GM18873 (cell line): ENCODE measurements around the gene SLC48A1.

Source experiments
- ATAC-seq: cut with Tn5 transposase; IDR thresholded peaks from one replicate; pipeline ENCODE4 v1.9.1; 2021; ENCODE audit warnings: mild to moderate bottlenecking, moderate library complexity, moderate number of reproducible peaks; ENCODE audit not compliant: unreplicated experiment, low FRiP score

The SLC48A1 gene

DNA sequence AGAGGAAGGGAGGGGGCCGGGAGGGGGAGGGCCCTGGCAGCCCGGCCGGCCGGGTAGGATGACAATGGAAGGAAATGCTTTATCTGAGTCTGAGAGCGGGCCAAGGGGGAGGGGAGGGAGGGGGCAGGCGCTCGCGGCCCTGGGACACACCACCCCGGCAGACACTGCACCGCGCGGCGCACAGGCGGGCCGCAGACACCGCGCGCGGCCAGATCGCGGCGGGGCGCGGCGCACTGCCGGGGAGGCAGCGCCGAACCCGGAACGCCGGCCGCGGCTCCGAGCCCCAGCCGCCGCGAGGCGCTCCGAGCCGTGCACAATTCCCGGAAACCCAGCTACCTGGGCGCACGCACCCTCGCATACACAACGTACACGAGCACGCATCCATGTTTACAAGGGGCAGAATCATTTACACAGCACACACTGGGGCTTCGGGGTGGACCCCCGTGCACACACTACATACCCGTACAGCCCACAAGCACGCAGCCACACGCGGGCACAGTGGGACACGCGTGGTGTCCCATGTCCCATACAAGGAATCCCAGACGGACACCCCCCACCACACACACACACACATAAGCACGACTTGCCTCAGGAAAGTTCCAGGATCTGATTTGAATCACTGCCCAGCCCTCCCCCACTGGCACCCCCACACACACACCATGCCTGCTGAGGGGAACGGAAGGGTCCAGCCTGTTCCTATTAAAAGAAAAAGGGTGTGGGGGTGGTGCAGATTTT is 47.0 kb downstream of the SLC48A1 start, which contains the start of gene HDAC7:
HDAC7 (minus strand) TSS at position 8 of the 735 bp plus-strand sequence. CDS start 118 bp downstream, outside the sequence.
- no peak for ATAC-seq

GRCh38 chr12:47820631-47821345 is 47.8 kb downstream of the SLC48A1 start:
- ATAC-seq, result no peak

DNA sequence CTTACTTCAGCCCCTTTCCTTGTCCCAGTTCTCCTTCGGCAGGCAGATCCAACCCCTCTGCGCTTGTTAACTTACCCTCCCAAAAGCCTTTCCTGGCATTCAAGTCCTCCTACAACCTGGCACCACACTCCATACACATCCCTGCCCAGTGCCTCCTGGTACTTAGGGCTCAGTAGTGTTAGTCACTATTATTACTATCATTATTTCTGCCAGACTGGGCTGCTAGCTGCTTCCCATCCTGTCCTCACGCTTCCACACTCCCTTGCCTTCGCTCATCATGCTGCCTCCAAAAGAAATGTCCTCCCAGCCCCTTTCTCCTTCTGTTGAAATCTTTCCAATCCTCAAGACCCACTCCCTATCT is 48.3 kb downstream of the SLC48A1 start:
- ATAC-seq, result no peak

DNA sequence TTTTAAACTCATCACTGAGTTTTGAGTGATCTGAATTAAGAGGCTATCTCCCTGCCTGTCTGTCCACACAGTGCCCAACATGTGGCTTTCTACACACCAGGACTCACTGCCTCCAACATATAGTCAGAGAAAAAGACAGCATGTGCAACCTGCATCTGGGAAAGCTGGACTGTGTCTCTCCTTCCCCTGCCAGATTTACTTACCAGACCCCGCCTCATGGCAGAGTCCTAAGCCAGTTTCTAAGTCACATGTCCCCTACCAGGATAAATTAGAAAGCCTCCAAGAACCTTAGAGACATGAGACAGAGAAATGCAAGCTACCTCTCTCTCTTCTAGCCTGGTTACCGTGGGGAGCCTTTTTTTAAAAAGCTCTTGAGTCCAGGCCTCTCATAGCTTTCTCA is 49.4 kb downstream of the SLC48A1 start:
- ATAC-seq, result no peak

GRCh38 chr12:47822863-47823262 is 49.8 kb downstream of the SLC48A1 start:
- ATAC-seq, result no peak

- no peak for ATAC-seq
These were observed 50.5 kb downstream of the SLC48A1 start for GRCh38 chr12:47823422-47824086.

DNA sequence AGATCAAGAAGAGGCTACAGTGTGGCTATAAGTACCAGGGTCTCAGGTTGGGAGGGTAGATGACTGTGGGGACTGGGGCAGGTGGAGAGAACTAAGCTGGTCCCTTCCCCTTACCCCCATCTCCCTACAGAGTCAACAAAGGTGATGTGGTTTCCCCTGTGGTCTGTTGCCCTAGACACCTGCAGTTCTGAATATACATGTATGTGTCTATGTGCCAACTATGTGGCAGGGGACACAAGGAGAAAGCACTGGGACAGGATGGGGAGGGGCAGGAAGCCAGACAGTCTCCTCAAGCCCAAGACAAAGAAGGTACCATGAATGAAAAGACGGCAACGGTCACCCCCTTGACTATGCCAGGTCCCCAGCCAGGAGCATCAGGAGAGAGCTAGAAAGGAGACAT is 51.2 kb downstream of the SLC48A1 start:
- no peak for ATAC-seq

DNA sequence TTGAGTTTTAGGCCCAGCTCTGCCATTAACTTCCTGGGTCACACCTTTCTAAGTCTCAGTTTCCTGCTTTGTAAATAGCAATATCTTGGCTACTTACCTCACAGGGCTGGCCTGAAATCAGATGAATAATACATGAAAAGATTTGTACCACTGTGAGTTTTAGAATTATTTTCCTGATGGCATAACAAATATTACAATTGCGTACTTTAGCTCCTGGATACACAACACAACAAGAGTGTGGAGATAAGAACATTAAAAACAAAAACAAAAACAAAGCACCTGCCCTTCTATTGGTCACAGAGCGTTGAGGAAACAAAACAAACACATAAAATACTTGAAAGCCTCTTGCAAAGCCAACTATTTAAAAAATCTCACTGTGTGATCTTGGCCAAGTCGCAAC is 51.6 kb downstream of the SLC48A1 start:
- ATAC-seq, result no peak

GRCh38 chr12:47825173-47825639 is 52.2 kb downstream of the SLC48A1 start:
- ATAC-seq, result no peak

DNA sequence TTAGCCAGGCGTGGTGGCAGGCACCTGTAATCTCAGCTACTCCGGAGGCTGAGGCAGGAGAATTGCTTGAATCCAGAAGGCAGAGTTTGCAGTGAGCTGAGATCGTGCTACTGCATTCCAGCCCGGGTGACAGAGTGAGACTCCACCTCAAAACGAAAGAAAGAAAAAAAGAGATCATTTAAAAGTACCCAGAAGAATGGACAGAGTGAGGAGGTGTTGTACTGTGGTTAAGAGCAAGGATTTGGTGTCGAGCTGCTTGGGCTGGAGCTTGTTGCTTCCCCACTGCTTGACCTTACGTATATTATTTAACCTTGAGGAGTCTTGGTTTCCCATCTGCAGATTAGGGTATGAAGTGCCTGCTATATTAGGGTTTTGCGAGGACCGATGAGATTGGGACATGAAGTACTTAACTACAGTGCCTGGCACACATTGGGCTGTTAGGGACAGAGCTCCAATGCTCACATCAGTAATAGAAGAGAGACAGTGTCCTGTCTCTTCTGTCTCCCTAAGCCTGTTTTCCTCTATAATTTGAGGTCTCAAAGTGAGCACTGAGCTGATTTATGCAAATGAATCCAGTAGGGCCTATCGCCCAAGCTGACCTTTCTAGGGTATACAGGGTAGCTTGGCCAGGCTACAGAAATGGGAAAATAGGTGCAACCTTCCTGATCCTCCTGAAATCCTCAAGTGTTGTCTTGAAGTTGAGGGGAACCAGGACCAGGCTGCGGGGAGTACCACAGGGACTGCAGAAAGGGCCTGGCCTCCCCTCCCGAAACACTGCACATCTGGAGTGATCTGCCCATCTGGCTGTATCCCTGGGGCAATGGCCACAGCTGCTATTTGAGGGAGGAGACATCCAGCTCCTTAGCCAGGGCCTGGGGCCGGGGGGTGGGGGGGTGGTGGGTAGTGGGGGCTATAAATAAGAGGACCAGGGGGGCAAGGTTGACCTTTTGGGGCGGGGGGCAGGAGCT is 55.3 kb downstream of the SLC48A1 start:
- ATAC-seq, result no peak

GRCh38 chr12:47828976-47829482 is 56.0 kb downstream of the SLC48A1 start:
- no peak for ATAC-seq

- ATAC-seq, result no peak
These were observed 56.5 kb downstream of the SLC48A1 start for GRCh38 chr12:47829584-47829983.
